WERI-Rb-1 (cell line): Measurements from ENCODE around the gene BCL2L2.
A peak's percentile ranks its signal among the peaks of the same experiment; 100 is the strongest.

ENCODE experiments used
- DNase-seq: peaks from one replicate; pipeline ENCODE4 v3.0.0-alpha.2; 2020
- H3K27ac ChIP-seq: fragments of 250-450 bp; sonication (Bioruptor Pico); 2 replicates; pipeline ENCODE4 v1.5.1; 2020; ENCODE audit warnings: mild to moderate bottlenecking, moderate library complexity
- H3K27me3 ChIP-seq: fragments of 250-450 bp; sonication (Bioruptor Pico); 2 replicates; pipeline ENCODE4 v1.5.1; 2021; ENCODE audit warnings: mild to moderate bottlenecking, low read depth, moderate library complexity; ENCODE audit not compliant: insufficient read depth, severe bottlenecking
- H3K36me3 ChIP-seq: fragments of 250-450 bp; sonication (Bioruptor Pico); 2 replicates; pipeline ENCODE4 v1.5.1; 2020; ENCODE audit warnings: mild to moderate bottlenecking, moderate library complexity
- H3K4me3 ChIP-seq: 2 replicates; pipeline ENCODE4 v1.5.1; 2011; ENCODE audit warnings: low read depth, mild to moderate bottlenecking, control low read depth, low read length
- H3K9me3 ChIP-seq: fragments of 250-450 bp; sonication (Bioruptor Pico); 2 replicates; pipeline ENCODE4 v1.5.1; 2021; ENCODE audit warnings: mild to moderate bottlenecking, moderate library complexity; ENCODE audit not compliant: severe bottlenecking
- TF ChIP-seq, protein P1 (sequence below): IDR thresholded peaks from 2 replicates; pipeline ENCODE4 v1.5.1; 2011; ENCODE audit warnings: low read depth, mild to moderate bottlenecking, control low read depth, inconsistent platforms, low read length

The BCL2L2 gene

DNA sequence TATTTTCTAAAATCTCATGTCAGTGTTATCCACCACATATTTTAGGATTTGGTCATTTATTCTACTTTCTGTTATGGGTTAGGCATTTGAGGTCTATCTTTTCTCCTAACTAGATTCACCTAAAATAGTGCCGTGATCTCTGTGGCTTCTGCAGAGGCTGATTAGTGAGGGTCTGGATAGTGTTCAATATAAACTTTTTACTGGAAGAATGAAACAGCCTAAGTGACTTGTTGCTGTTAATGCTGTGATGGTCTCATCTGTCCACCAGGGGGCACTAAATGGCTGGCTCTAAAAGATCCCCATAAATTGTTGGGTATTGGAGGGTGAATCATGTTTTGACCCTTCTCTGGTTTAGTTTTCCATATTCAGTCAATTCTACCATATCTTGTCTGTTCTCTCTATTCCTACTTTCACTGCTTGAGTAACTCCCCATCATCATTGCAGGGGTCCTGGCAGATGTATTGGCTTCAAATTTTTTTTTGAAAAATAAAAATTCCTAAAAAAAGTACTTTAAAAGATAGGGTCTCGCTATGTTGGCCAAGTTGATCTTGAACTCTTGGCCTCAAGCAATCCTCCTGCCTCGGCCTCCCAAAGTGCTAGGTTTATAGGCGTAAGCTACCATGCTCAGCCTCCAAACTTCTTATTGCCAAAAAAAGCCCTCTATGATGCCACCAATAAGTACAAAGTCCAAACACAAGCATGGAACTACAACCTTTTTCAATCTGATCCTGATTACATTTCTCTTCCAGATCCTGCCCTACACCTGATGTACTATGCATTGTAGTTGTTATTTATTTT is 21.5 kb downstream of the BCL2L2 start:
- Histone ChIP-seq H3K4me3 (no peak overlapping the region), H3K27ac (no peak overlapping the region), H3K36me3 (peaks cover 25% of the 10 kb centered on the region), H3K9me3 (no peaks in the 10 kb centered on the region), H3K27me3 (no peaks in the 10 kb centered on the region)
- peak; percentile 74 for DNase-seq
- TF ChIP-seq, protein P1, sequence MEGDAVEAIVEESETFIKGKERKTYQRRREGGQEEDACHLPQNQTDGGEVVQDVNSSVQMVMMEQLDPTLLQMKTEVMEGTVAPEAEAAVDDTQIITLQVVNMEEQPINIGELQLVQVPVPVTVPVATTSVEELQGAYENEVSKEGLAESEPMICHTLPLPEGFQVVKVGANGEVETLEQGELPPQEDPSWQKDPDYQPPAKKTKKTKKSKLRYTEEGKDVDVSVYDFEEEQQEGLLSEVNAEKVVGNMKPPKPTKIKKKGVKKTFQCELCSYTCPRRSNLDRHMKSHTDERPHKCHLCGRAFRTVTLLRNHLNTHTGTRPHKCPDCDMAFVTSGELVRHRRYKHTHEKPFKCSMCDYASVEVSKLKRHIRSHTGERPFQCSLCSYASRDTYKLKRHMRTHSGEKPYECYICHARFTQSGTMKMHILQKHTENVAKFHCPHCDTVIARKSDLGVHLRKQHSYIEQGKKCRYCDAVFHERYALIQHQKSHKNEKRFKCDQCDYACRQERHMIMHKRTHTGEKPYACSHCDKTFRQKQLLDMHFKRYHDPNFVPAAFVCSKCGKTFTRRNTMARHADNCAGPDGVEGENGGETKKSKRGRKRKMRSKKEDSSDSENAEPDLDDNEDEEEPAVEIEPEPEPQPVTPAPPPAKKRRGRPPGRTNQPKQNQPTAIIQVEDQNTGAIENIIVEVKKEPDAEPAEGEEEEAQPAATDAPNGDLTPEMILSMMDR = peak; percentile 74

DNA sequence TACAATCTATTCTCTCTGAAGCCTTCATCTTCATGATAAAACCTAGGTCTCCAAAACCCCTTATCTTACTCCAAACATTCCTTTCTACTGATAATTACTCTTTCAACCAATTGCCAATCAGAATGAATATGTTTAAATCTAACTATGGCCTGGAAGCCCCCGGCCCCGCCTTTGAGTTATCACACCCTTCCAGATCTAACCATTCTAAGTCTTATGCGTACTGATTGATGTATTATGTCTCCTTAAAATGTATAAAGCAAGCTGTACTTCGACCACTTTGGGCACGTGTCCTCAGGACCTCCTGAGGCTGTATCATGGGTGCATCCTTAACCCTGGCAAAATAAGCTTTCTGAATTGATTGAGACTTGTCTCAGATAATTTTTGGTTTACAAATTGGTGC is 29.0 kb downstream of the BCL2L2 start:
- H3K27me3 ChIP-seq = no peaks in the 10 kb centered on the region
- H3K36me3 ChIP-seq = no peaks in the 10 kb centered on the region
- TF ChIP-seq, protein P1 = no peak
- DNase-seq = no peak
- H3K9me3 ChIP-seq = peaks cover 11% of the 10 kb centered on the region
- H3K4me3 ChIP-seq = no peak overlapping the region
- H3K27ac ChIP-seq = no peak overlapping the region

DNA sequence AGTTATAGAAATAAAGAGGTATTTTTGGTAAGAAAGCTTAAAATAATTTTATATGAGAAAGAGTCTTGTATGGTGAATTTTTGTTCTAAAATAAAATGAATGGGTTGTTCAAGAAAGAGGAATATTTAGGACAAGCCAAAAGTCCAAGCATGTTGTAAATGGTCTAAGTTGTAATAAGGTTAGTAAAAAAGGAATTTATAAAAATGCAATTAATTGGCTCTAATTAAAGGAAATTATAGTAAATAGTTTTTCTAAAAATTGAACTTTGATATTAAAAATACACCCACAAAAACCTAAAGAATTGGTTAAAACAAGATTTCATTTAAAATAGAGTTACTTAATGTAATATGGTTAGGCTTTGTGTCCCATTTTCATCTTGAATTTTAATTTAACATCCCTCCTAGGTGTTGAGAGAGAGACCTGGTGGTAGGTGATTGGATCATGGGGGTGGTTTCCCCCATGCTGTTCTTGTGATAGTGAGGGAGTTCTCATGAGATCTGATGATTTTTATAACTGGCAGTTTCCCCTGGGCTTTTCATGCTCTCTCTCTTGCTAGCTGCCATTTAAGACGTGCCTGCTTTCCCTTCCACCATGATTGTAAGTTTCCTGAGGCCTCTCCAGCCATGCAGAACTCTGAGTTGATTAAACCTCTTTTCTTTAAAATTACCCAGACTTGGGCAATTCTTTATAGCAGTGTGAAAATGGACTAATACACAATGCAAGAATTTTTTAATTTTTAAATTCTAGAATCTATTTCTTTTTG is 33.1 kb downstream of the BCL2L2 start:
- Histone ChIP-seq H3K9me3 (peaks cover 11% of the 10 kb centered on the region), H3K4me3 (no peak overlapping the region), H3K27ac (no peak overlapping the region), H3K36me3 (no peaks in the 10 kb centered on the region), H3K27me3 (no peaks in the 10 kb centered on the region)
- no peak for DNase-seq
- TF ChIP-seq, protein P1 = no peak

DNA sequence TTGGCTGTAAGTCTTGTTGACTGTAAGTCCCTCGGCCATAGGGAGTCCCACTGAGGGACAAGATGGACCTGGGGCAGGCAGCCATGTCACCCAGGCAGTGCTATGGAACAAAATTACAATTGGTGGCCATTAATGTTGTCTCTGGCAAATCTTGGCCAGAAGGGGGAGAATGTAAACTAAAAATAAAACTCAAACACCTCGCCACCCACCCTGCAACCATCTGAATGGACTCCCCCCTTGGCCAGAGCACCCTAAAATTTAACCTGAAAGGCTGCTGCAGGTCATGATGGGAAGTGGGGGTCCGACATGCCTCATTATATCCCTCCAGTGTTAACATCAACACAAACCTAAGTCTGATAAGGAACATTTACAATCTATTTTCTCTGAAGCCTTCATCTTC is 37.8 kb downstream of the BCL2L2 start:
- H3K4me3 ChIP-seq = no peak overlapping the region
- peaks cover 9% of the 10 kb centered on the region for H3K9me3 ChIP-seq
- H3K36me3 ChIP-seq = no peaks in the 10 kb centered on the region
- DNase-seq = no peak
- no peaks in the 10 kb centered on the region for H3K27me3 ChIP-seq
- H3K27ac ChIP-seq = no peak overlapping the region
- TF ChIP-seq, protein P1 = no peak

DNA sequence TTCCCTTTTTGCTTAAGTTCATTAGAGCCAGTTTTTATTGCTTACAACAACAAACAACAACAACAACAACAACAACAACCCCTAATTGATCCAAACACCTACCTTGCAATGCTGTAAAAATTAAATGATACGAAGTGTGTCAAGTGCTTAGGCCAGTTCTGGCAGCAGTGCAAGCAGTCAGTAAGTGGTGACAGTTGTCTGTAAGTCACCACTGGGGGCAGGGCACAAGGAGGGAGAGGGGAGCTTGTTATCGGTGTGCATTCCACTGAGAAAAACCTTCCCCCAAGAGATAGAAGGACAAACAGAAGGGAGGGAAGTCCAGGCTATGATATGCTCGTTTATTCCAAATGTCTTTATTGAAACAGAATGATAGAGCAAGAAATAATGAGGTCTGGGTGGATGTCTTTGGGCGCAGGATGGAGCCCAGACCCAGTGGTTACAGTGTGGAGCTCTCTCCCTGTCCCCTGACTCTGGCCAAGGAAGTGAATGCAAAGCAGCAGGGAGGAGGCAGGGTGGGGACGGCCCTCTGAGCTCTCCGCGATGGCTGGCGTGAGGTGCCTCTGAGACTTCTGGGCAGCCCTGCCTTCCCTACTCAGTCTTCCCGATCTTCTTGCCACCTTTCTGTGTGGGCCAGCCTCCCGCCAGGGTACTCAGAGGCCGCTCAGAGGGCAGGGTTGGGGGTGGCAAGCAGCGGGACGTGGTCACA is 39.5 kb downstream of the BCL2L2 start:
- H3K4me3 ChIP-seq = no peak overlapping the region
- H3K27ac ChIP-seq = no peak overlapping the region
- H3K36me3 ChIP-seq = no peaks in the 10 kb centered on the region
- TF ChIP-seq, protein P1 = peak; percentile 45
- no peaks in the 10 kb centered on the region for H3K9me3 ChIP-seq
- peak; percentile 40 for DNase-seq
- H3K27me3 ChIP-seq = no peaks in the 10 kb centered on the region
